ENCODE results near the gene DIS3L2.
"Not testable (repeated sequence)": the region's sequence is repeated elsewhere in the genome, so short reads cannot be mapped to it uniquely, and the experiment has no call there.

Gene DIS3L2

GRCh38 chr2:232328516-232329460 is 367.3 kb downstream of the DIS3L2 start:
- in situ Hi-C loops (cut with MboI; ENCODE audit: low pct_unique_long_range_greater_than_20kb, low sequenced_read_pairs, unreplicated experiment) = loop anchor here (10.0 kb wide), 1 partner anchor 424 kb away; no protein-coding TSS in a partner anchor
- peak; percentile 12 for DNase-seq (ENCODE audit: low spot score)

DNA sequence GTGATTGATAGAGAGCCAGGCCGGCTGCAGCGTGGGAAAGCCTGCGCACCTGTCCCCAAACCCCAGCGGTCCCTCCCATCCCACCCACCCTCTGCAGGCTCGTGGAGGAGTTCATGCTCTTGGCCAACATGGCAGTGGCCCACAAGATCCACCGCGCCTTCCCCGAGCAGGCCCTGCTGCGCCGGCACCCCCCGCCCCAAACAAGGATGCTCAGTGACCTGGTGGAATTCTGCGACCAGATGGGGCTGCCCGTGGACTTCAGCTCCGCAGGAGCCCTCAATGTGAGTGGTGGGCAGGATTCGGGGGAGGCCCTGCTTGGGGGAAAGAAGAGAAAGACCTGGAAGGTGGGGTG is 368.2 kb downstream of the DIS3L2 start:
- TF ChIP-seq, protein P1, sequence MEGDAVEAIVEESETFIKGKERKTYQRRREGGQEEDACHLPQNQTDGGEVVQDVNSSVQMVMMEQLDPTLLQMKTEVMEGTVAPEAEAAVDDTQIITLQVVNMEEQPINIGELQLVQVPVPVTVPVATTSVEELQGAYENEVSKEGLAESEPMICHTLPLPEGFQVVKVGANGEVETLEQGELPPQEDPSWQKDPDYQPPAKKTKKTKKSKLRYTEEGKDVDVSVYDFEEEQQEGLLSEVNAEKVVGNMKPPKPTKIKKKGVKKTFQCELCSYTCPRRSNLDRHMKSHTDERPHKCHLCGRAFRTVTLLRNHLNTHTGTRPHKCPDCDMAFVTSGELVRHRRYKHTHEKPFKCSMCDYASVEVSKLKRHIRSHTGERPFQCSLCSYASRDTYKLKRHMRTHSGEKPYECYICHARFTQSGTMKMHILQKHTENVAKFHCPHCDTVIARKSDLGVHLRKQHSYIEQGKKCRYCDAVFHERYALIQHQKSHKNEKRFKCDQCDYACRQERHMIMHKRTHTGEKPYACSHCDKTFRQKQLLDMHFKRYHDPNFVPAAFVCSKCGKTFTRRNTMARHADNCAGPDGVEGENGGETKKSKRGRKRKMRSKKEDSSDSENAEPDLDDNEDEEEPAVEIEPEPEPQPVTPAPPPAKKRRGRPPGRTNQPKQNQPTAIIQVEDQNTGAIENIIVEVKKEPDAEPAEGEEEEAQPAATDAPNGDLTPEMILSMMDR (IDR thresholded peaks at IDR 0.05; ENCODE audit: extremely low read depth, insufficient read depth, missing control alignments) = no peak
- DNase-seq (ENCODE audit: low spot score) = no peak
- in situ Hi-C loops (cut with MboI; ENCODE audit: low pct_unique_long_range_greater_than_20kb, low sequenced_read_pairs, unreplicated experiment) = loop anchor here (10.0 kb wide), 1 partner anchor 425 kb away; no protein-coding TSS in a partner anchor

More at GRCh38 chr2:232328516-232329460, 367.3 kb downstream of the DIS3L2 start:
- TF ChIP-seq, protein P1 (IDR thresholded peaks at IDR 0.05; ENCODE audit: extremely low read depth, insufficient read depth, missing control alignments) = no peak

DNA sequence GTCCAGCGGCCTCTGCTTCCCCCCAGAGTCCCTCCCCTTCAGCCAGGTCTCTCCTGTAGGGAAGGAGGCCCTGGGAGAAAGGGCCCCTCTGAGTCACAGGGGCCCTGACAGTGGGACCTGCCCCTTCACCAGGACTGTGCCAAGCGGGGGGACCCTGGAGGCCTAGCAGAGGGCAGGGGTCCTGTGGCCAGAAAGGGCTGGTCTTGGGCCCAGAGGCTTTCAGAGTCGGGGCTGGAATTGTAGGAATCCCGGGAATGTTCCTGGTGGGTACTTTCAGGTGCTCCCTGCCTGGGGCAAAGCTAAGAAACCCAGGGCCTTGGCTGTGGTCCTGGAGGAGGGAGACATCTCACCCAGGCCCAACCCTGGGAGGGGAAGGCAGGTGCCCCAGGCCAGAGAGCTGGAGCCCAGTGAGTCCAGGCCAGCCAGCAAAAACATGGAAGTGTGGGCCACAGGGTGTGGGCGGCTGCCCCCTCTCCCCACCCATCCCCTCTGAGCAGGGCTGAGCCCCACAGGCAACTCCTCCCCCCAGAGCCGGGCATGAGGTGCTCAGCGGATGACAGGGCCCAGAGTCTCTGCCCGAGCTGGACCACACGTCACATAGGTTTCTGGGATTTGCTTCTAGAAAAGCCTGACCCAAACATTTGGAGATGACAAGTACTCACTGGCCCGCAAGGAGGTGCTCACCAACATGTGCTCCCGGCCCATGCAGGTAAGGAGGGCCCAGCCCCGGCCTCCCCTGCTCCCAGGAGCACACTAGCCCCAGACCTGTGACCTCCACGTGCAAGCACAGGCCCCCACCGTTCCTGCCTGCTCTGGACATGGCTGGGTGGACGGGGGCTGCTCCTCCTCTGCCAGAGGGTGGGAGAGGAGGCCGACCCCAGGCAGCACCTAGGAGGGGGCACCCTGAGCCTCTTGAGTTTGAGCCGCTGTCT is 368.8 kb downstream of the DIS3L2 start:
- DNase-seq (ENCODE audit: low spot score) = no peak
- TF ChIP-seq, protein P1 (IDR thresholded peaks at IDR 0.05; ENCODE audit: extremely low read depth, insufficient read depth, missing control alignments) = no peak
- in situ Hi-C loops (cut with MboI; ENCODE audit: low pct_unique_long_range_greater_than_20kb, low sequenced_read_pairs, unreplicated experiment) = no loop called here

GRCh38 chr2:232331061-232331460 is 369.5 kb downstream of the DIS3L2 start:
- DNase-seq (ENCODE audit: low spot score); in situ Hi-C loops (cut with MboI; ENCODE audit: low pct_unique_long_range_greater_than_20kb, low sequenced_read_pairs, unreplicated experiment): not testable (repeated sequence)

DNA sequence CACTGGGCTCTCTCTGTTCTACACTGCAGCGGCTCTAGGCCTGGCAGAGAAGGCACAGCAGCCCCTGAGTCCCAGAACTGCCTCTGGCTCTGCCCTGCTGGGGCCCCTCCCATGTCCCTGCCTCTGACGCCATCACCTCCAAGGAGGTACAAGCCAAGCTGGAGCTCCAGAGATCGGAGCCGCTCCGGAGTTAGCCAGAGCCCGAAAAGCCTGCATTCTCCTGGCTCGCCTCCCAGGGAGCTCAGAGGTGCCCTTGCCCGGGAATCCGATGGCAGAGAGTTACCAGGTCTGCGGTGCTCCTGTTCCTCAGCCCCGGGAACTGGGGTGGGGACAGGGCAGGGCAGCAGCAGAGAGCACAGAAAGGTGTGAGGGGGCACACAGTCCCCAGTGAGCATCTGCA is 370.1 kb downstream of the DIS3L2 start:
- DNase-seq (ENCODE audit: low spot score); in situ Hi-C loops (cut with MboI; ENCODE audit: low pct_unique_long_range_greater_than_20kb, low sequenced_read_pairs, unreplicated experiment): not testable (repeated sequence)

GRCh38 chr2:232332244-232332939 is 370.9 kb downstream of the DIS3L2 start:
- in situ Hi-C loops (cut with MboI; ENCODE audit: low pct_unique_long_range_greater_than_20kb, low sequenced_read_pairs, unreplicated experiment); DNase-seq (ENCODE audit: low spot score): not testable (repeated sequence)

DNA sequence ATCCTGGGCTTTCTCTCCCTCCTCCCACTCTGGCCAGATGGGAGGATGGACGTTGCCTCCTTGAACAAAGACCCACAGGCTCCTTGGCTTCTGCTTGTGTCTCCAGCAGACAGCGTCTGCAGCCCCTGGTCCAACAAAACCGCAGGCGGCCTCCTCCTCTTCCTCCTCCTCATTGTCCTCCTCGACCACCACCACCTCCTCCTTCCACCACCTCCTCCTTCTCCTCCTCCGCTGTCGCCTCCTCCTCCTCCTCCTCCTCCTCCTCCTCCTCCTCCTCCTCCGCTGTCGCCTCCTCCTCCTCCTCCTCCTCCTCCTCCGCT is 371.4 kb downstream of the DIS3L2 start:
- in situ Hi-C loops (cut with MboI; ENCODE audit: low pct_unique_long_range_greater_than_20kb, low sequenced_read_pairs, unreplicated experiment) = no loop called here
- no peak for DNase-seq (ENCODE audit: low spot score)
- TF ChIP-seq, protein P1 (IDR thresholded peaks at IDR 0.05; ENCODE audit: extremely low read depth, insufficient read depth, missing control alignments) = no peak

Data from GM13977 (cell line).